ENCODE results near the gene DDX59. TPM values are rescaled to one million over a fixed set of nuclear protein-coding genes. Genes with fewer than 3 reads are reported as not detected.

Gene DDX59
- total RNA-seq, 1 donor from 2014 or later = 23.9 TPM

DNA sequence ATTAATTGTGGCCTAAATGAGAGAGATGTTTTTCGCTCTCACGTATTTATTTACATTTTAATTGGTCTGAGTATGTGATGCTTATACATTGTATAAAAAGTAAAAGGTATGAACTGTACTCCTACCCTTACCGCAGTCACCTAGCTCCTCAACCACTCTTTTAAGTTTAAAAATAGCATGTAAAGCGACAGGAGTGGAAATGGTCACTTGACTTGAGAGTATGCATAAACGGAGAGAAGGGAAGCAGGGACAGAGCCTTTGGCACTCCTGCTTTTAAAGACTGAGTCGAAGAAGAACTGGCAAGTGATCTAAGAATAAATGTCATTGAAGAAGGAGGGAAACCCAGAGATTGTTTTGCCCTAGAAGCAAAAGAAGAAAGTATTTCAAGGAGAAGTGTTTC is 11.5 kb upstream of the DDX59 start:
- TF ChIP-seq, protein P1, sequence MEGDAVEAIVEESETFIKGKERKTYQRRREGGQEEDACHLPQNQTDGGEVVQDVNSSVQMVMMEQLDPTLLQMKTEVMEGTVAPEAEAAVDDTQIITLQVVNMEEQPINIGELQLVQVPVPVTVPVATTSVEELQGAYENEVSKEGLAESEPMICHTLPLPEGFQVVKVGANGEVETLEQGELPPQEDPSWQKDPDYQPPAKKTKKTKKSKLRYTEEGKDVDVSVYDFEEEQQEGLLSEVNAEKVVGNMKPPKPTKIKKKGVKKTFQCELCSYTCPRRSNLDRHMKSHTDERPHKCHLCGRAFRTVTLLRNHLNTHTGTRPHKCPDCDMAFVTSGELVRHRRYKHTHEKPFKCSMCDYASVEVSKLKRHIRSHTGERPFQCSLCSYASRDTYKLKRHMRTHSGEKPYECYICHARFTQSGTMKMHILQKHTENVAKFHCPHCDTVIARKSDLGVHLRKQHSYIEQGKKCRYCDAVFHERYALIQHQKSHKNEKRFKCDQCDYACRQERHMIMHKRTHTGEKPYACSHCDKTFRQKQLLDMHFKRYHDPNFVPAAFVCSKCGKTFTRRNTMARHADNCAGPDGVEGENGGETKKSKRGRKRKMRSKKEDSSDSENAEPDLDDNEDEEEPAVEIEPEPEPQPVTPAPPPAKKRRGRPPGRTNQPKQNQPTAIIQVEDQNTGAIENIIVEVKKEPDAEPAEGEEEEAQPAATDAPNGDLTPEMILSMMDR (IDR thresholded peaks at IDR 0.05) = no peak
- H3K9me3 Mint-ChIP-seq (ENCODE audit: unreplicated experiment) = no peaks in the 10 kb centered on the region
- DNase-seq (ENCODE audit: extremely low spot score, unreplicated experiment) = no peak
- H3K4me1 Mint-ChIP-seq (ENCODE audit: unreplicated experiment) = no peaks in the 10 kb centered on the region
- no peaks in the 10 kb centered on the region for H3K27me3 Mint-ChIP-seq (ENCODE audit: unreplicated experiment)
- H3K36me3 Mint-ChIP-seq (ENCODE audit: unreplicated experiment) = no peaks in the 10 kb centered on the region
- H3K4me3 Mint-ChIP-seq (ENCODE audit: unreplicated experiment) = no peak overlapping the region
- H3K27ac Mint-ChIP-seq (ENCODE audit: unreplicated experiment) = no peak overlapping the region

DNA sequence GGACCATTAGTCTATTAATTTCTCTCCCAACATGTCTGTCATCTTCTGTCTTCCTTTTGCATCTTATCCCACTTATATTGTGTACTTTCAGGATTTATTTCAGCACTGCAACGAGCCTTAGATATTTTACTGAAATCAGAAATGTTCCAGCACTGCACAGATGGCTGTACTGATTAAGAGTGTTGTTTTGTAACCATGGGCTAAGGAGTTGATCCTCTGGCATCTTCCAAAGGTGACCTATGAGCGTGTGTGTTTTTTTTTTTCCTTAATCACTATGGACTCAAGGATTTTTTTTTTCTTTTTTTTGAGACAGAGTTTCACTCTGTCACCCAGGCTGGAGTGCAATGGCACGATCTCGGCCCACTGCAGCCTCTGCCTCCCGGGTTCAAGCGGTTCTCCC is 7.1 kb upstream of the DDX59 start:
- TF ChIP-seq, protein P1 (IDR thresholded peaks at IDR 0.05) = no peak
- no peak for DNase-seq (ENCODE audit: extremely low spot score, unreplicated experiment)
- H3K4me3 Mint-ChIP-seq (ENCODE audit: unreplicated experiment) = no peak overlapping the region
- H3K27ac Mint-ChIP-seq (ENCODE audit: unreplicated experiment) = no peak overlapping the region
- peaks cover 11% of the 10 kb centered on the region for H3K4me1 Mint-ChIP-seq (ENCODE audit: unreplicated experiment)
- no peaks in the 10 kb centered on the region for H3K27me3 Mint-ChIP-seq (ENCODE audit: unreplicated experiment)
- no peaks in the 10 kb centered on the region for H3K9me3 Mint-ChIP-seq (ENCODE audit: unreplicated experiment)
- no peaks in the 10 kb centered on the region for H3K36me3 Mint-ChIP-seq (ENCODE audit: unreplicated experiment)

DNA sequence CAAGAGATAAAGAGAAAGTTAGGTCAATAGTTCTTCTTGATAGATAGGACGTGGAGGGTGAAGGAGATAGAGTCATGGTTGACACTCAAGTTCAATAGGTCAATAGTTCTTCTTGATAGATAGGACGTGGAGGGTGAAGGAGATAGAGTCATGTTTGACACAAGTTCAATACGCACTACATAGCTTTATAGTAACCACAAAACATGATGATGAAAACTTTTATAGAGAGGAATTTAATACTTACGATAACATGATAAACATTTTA is 5.8 kb upstream of the DDX59 start:
- Mint-ChIP-seq H3K4me1 (ENCODE audit: unreplicated experiment) (peaks cover 21% of the 10 kb centered on the region), H3K4me3 (ENCODE audit: unreplicated experiment) (no peak overlapping the region), H3K27me3 (ENCODE audit: unreplicated experiment) (no peaks in the 10 kb centered on the region), H3K9me3 (ENCODE audit: unreplicated experiment) (no peaks in the 10 kb centered on the region), H3K36me3 (ENCODE audit: unreplicated experiment) (no peaks in the 10 kb centered on the region), H3K27ac (ENCODE audit: unreplicated experiment) (no peak overlapping the region)
- DNase-seq (ENCODE audit: extremely low spot score, unreplicated experiment) = no peak
- TF ChIP-seq, protein P1 (IDR thresholded peaks at IDR 0.05) = no peak

DNA sequence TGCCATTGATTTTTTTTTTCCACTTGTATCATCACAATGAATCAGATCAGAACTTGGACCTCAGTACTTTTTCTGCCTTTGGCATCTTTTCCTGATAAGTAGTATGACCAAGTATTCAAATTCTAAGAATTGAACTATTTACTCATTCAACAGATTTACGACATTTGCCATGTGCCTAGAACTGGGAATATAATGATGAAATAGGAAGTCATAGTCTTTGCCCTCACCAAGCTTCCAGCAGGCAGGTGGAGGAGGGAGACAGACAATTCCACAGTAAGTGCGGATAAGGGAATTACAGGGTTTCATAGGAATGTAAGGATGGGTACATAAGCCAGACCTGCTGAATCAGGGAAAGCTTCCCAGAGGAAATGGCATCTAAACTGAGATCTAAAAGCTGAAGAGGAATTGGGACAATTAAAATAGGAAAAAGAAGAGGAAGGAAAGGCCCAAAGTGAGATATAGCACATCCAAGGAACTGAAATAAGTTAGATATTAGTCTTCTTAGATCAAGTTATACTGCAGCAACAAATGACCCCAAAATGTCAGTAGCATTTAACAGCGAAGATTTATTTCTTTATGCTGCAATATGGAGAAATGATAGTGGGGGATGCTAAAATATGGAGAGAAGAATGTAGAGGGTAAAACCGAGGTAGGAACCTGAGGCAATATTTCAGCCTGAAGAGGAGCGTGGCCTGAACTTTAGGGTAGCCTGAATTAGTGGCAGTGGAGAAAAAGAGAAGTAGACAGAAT is 5.3 kb upstream of the DDX59 start:
- H3K27ac Mint-ChIP-seq (ENCODE audit: unreplicated experiment) = peak overlapping the region; percentile 4
- H3K36me3 Mint-ChIP-seq (ENCODE audit: unreplicated experiment) = no peaks in the 10 kb centered on the region
- H3K9me3 Mint-ChIP-seq (ENCODE audit: unreplicated experiment) = no peaks in the 10 kb centered on the region
- H3K4me3 Mint-ChIP-seq (ENCODE audit: unreplicated experiment) = no peak overlapping the region
- DNase-seq (ENCODE audit: extremely low spot score, unreplicated experiment) = no peak
- peaks cover 25% of the 10 kb centered on the region for H3K4me1 Mint-ChIP-seq (ENCODE audit: unreplicated experiment)
- TF ChIP-seq, protein P1 (IDR thresholded peaks at IDR 0.05) = no peak
- H3K27me3 Mint-ChIP-seq (ENCODE audit: unreplicated experiment) = no peaks in the 10 kb centered on the region

DNA sequence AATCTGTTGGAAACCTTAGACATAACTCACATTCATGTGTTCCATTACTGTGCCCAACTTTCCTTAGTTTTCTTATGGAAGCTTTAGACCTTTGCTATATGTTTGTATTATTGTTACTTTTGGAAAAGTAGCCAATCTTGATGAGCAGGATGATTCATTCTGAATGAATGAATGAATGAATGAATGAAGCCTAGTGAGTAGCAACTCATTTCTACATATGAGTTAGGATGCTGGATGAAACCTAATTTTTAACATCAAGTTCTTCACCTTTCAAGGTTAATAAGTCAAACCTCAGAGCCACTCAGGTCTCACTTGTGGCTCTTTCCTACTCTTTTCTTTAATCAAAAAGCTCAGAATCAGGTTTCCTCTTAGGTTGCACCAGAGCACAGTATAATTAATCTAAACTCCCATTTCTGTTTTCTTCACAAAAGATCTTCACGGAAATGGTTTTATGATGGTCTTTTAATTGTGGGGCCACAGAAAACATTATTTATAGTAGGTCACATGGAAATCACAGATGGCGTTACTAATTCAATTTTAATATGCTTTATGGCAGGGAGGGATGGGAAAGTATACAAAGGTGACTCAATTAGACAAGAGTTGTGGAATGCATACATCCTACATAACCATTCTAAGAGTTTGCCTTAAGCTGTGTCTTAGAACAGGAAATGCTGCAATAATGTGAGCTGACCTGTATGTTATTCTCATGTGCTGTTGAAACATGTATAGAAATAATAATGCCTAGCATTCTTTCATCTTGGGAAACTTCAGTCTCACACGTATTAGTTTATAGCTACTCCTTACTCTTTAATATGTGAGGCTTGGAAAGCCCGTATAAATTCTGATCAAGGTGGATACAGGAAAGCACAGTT is 4.5 kb upstream of the DDX59 start:
- Mint-ChIP-seq H3K36me3 (ENCODE audit: unreplicated experiment) (no peaks in the 10 kb centered on the region), H3K27ac (ENCODE audit: unreplicated experiment) (peak overlapping the region; percentile 48), H3K4me3 (ENCODE audit: unreplicated experiment) (no peak overlapping the region), H3K9me3 (ENCODE audit: unreplicated experiment) (no peaks in the 10 kb centered on the region), H3K27me3 (ENCODE audit: unreplicated experiment) (no peaks in the 10 kb centered on the region), H3K4me1 (ENCODE audit: unreplicated experiment) (peaks cover 26% of the 10 kb centered on the region)
- TF ChIP-seq, protein P1 (IDR thresholded peaks at IDR 0.05) = no peak
- DNase-seq (ENCODE audit: extremely low spot score, unreplicated experiment) = no peak
